ENCODE data around the gene EZR.

The EZR gene

DNA sequence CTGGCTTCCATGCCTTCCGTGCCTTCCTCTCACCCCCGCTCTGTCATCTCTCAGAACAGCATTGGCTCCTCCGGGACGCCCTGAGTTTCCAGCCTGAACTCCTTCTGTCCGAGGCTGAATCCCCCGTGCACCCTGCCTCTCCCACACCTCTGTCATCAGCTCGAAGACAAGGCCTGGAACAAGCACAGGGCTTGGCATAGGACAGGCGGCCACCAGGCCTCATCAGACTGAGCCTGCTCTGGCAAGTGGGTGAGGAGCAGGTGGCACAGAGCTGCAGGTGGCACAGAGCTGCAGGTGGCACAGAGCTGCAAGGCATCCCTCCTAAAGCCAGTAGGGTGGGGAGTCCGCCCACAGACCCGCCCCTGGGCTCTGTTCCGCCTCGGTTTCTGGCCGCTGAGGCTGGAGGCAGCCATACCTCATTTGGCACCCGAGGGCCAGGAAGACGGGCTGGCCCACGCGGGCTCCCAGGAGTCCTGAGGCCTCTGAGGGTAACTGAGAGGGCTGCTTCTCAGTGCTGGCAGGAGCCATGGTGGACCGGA, 60.2 kb downstream of the EZR start:
- DNase-seq = no peak

DNA sequence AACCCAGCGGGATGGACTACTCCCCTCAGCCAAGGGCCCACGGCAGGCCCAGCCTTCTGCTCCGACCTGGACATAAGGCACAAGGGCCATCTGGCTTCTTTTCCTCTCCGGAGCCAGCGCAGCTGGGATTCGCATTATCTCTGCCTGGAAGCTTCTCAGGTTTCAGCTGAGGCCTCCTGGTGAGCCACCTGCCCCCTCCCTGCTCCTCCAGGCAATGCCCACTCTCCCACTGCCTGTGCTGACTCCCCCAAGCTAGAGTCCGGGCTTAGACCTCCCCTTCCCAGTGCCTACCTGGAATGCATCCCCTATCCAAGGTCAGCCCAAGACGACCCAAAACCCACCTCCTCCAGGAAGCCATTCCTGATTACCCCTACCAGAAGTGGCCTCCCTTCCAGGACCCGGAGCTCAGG, 60.7 kb downstream of the EZR start:
- no peak for DNase-seq

DNA sequence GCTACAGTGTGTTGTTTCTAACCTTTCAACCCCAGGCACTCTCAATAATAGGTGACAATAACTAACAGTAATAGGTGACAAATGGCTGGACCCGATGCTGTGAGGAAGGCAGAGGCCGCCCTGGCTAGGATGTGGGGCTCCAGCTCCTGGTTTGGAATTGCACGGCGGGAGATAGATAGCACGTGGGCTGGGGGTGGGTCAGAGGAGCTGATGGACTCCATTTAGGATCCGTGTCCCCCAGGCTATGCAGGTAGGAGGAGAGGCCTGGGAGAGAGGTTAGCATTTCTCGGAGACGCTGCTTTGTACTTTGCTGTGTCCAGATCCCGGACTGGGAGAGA, 61.4 kb downstream of the EZR start:
- DNase-seq = no peak

DNA sequence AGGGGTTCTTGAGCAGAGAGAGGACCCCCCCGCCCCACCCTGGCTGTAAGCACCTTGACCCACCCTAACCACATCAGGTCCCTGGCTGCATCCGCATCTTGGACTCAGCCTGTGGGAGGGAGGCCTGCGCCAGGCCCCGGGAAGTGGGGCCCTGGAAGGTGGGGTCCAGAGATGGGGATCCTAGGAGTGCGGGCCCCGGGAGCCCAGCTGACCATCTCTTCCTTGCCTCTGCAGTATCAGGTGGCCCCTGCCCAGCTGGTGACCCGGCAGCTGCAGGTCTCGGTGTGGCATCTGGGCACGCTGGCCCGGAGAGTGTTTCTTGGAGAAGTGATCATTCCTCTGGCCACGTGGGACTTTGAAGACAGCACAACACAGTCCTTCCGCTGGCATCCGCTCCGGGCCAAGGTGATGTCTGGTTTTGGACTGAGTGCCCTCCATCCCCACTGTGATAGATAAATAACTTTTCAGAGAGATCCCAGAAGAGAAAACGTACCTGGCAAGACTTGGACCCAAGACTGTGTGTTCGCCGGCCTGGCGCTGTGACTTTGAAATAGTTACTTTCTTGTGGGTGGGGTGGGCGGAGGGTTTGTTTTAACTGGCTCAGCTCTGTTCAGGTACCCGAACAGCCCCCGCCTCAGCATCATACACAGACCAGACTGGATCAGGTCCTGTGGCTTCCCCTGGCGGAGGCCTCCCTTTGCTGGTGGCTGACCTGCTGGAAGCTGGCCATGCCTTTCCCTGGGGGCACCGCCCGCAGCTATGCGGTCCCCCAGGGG, 62.0 kb downstream of the EZR start:
- DNase-seq = no peak

DNA sequence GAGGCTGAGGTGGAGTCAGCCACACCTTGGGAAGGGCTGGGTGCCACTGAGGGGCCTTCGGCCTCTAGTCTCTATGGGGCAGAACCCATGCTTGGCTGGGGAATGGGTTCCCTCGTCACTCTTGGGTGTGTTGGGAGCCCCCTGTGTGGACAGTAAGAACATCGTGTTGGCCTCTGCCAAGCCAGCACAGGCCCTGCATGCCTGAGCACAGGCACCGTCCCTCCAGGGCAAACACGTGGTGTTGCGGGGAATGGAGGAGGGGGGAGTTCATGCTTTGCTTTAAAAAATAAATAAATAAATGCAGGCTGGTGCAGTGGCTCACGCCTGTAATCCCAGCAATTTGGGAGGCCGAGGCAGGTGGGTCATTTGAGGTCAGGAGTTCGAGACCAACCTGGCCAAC, 63.0 kb downstream of the EZR start:
- no peak for DNase-seq

DNA sequence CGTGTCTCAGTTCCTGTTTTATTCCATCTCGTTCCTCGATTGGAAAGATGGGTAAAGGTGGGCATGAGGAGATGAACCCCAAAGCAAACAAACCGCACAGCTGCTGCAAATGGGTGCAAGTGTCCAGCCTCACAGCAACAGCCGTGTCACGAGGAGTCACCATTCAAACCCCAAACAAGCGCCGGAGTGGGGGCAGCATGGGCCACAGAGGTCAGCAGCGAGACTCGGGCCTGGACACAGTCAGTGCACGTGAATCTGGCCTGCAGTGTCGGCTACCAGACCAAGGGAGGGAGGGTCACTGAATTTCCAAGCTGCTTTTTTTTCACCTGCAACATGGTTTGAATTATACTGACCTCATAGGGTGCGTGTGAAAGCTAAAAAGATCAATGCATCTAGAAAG, 63.5 kb downstream of the EZR start:
- no peak for DNase-seq

DNA sequence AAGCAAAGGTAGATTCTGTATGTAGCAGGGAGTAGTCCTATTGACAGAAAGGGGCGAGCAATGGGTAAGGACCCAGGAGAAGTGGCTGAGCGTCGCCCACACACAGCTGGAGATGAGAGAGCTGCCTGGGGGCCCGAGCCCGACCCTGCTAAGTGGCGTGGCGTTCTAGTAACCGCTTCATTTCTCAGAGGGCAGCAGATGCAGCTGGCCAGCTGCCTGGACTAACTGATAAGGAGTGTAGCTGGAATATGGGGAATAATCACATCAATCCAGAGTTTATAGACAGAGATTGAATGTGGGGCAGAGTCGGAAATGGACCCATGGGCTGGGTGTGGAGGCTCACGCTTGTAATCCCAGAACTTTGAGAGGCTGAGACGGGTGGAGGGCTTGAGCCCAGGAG, 64.4 kb downstream of the EZR start:
- no peak for DNase-seq

DNA sequence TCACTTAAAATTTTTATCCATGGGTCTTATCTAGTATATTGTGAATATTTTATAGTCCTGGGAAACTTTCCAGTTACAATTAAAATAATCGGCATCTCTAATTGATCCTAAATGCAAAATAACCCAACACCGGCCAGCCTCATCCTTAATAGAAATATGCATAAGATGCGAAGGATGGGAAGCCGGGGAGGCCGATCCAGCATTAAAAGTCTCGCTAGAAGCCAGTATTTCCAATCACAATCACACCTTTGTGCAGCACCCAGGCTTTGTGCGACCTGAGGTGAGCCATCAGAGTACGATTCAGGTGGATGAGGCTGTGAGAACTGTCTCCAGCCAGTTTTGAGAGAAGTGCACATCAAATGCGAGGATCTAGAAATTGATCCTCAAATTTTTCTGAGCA, 65.4 kb downstream of the EZR start:
- DNase-seq = no peak

DNA sequence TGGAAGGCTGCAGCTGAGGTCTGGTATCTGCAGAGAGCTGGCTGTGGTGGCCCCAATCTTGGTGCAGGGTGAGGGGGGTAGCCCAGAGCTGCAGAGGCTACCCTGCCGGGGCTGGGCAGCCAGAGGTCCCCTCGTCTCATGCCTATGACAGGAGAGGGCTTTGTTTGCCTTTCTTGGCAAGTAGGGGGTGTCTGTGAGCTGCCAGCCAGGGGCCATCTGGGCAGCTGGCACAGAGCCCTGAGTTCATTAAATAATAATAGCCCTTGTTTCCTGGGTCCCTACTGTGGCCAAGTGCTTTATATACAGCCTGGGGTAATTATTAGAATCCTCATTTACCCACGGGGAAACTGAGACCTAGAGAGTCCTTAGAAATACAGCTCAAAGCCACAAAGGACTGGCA, 66.6 kb downstream of the EZR start:
- no peak for DNase-seq

DNA sequence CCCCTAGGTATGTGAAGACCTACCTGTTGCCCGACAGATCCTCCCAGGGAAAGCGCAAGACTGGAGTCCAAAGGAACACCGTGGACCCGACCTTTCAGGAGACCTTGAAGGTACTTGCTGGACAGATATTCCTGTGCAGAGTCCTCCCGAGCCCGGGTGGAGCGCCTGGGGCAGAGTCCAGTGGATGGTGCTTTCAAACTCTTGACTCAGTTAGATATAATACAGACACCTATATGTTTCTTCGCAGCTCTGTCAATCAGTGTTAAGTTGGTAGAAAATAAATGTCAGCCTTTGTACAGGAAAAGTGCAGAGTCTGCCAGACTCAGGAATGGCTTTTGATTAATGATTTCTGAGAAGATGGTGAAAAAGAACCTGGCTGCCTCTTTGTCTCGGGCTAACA, 67.2 kb downstream of the EZR start:
- no peak for DNase-seq

DNA sequence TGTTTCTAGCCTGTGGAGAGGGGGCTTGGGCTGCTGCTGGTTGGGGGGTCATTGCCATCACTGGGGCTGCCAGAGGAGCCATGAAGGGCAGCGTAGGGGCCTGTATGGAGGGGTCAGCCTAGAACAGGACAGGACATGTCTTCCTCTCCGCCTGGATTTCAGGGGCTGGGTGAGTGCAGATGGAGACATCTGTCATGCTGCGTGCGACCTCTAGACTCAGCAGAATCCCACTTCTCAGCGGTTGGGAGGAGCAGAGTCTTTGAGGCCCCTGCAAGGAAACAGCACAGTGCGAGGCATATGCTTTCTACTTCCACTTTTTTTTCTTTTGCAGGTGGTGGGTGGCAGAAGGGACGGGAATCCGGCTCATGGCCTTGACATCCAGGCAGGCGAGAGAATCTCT, 67.9 kb downstream of the EZR start:
- DNase-seq = no peak

DNA sequence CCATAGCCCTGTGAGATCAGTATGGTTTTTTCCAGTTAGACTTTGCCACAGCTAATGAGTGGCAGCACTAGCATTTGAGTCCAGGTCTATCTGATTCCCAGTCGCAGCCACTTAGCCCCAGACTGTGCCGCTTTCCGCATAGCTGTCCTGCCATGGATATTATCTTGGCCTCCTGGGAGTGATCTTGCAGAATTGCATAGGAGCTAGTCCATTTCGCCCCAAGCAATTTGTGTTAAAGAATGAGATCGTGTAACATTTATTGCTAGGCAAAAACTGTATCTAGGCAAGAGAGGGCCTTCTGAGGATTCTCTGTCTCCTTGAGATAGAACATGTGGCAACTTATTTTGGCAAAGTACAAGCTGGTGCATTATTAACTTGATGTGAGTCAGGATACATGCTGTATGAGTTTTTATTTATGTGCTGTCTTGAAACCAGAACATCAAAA, 74.2 kb downstream of the EZR start:
- DNase-seq = no peak

DNA sequence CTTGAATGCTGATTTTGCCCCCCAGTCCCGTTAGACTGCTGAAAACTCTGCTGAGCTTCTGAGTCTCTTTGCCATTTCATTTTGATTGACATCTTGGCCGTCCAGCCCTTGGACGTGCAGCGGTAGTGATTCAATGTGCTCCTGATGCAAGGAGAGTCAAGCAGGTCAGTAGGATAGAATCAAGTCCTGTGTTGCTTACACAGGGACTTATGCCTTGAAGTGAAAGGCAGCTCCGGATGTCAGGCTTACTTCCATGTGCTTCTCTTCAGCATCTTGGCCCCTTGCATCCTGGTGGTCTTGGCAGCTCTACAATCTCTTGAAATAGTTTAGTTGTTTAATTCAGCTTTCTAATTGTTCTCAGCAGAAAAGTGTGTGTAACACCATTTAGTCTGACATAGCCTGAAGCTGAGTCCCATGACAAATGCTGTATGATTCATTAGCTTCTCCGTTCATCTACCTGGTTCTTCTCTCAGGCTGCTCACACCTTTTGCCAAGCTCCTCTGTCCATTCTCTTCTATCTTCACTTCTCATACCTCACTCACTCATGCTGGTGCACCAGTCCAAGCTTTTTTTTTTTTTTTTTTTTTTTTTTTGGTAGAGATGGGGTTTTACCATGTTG, 76.0 kb downstream of the EZR start:
- DNase-seq = no peak

DNA sequence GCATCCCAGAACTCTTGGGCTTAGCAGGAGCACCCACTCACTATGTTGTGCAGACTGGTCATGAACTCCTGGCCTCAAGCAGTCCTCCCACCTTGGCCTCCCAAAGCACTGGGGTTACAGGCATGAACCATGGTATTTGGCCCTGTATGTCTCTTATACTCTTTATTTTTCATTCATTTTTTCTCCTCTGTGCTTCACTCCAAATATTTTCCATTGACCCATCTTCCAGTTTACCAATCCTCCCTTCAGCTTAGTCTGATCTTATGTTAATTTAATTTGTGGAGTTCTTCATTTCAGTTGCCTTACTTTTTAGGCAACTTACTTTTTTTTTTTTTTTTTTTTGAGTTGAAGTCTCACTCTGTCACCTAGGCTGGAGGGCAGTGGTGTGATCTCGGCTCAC, 79.5 kb downstream of the EZR start:
- DNase-seq = no peak

DNA sequence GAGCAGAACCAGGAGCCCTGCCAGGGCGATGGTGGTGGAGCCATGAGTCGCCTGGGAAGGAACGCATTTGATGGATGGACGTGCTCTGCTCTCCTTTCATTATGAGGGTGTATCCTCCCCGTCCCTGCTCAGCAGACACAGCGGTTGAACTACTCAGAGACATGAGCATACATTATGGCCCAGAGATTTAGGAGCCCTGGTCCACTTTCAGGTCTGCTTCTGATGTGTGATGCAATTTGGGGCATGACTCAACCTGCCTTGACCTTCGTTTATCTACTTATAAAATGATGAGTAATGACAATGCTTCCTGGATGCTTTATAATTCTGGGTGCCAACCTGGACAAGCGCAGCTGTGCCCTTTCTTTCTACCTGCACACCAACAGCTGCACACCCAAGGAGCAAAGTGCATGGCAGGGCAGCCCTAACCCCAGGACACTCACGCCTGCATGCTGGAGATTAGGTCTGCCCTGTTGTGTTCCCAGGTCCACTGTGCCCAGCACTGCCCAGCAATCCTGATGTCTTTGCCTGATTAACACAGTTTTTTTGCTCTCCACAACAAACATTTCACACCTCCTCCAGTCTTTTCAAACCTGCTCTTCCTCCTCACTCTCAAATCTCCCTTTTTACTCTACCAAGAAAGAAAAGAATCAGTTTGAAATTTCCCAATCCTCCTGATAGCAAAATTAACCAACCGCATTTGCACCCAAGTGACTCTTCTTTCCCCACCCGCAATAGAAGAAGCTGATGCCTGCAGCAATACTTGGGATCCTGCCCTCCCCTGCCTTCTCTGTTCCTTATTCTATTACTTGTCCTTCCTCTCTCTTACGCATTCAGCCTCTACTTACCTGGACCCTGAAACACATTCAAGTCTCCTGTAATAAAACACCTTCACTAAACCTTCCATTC, 81.2 kb downstream of the EZR start:
- no peak for DNase-seq

DNA sequence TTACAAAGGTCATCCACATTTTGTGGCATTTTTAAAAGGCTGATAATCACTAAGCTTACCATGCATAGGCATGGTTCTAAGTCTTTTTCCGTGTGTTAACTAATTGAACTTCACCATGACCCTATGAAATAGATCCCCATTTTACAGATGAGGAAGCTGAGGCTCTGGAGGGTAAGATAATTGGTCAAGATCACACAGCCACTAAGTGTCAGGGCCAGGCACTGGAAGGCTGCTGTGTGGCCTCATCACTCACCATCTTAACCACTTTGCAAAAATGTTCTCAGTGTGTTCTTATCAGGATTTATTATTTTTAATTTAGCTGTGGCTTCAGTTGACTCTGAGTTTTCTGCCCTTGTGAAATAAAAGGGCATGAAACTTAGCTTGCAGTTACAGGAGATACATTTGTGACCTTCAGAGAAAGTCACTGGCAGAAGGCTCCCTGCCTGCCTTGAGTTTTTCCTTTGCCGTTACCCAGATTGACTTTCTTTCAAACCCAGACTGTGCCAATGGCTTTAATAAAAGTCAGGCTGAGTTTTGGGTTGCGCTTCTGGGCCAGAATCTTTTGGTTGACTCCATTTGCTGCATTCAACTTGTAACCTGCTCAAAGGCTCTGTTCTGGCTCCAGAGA, 82.0 kb downstream of the EZR start:
- DNase-seq = no peak

DNA sequence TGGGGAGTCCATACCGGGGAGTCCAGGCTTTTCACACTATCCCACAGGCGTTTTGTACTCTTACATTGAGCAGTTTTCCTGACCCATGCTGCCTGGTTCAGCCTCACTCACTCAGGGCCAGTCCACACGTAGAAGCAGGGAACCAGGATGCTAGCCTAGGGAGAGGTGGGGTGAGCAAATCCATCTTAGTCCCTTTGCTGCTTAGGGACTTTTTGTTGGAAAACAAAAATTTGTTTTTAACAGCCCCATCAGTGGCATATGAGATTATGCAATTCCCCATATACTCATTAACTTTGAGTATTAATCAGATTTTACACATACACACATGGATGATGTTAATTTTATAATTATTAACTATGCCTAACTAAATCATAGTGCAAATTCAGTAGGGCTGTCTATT, 84.2 kb downstream of the EZR start:
- no peak for DNase-seq

DNA sequence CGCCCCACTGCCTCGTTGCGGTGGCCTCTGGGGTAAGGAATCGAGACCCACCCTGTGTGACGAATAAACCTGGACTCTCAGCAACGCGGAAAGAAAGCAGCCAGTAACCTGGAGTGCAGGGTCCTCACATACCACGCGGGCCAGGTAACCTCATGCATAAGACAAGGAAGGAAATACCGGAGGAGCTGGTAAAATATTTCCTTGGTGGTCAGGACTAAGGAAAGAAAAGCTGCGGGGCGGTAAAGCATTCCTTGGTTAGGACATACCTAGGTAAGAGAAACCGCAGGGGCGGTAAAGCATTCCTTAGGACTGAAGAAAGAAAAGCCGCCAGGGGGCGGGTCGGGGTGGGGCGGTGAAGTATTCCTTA, 88.6 kb downstream of the EZR start:
- DNase-seq = no peak

DNA sequence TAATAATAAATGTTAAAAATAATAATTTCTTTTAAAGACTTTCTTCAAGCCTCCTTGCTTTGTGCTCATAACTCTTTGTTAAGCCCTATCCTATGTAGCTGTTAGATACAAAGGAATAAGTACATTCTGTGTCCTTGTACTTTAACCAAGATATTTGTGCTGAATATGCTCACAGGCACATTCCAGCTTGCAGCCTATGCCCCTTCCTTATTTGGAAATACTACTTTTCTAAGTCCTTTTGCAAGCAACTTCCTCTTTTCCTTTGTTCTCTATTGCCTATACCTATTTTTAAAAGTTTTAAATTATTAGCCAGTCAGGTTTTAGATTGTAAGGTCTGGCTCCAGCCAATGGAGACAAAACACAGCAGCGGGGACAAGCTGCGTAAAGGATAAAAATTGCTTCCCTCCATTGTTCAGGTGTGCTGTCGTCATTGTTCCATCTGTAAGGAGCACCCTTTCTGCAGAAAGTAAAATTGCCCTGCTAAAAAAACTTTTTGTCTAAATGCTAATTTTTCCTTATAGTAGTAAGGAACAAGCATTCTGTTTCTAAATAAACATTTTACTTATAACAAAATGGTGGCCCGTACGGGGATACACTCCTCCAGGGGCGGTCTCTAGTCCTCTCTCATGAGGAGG, 89.1 kb downstream of the EZR start:
- DNase-seq = no peak

DNA sequence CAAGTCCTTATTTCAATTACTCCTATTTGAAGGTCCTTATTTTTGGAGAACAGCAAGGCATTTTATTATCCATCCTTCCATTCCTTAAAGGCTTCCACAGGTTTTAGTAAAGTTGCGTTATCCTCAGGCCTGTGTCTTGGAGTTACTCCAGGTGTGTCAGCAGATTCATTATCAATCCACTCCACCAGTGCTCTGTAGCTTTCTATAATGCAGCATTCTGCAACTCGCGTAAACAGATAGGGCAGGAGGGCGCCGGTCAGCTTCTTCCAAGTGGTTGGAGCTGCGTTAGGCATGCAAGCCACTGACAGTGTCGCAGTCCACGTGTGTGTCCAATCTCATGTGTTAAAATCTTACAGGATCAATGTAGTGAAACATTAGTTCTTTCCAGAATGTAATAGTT, 93.5 kb downstream of the EZR start:
- no peak for DNase-seq

DNA sequence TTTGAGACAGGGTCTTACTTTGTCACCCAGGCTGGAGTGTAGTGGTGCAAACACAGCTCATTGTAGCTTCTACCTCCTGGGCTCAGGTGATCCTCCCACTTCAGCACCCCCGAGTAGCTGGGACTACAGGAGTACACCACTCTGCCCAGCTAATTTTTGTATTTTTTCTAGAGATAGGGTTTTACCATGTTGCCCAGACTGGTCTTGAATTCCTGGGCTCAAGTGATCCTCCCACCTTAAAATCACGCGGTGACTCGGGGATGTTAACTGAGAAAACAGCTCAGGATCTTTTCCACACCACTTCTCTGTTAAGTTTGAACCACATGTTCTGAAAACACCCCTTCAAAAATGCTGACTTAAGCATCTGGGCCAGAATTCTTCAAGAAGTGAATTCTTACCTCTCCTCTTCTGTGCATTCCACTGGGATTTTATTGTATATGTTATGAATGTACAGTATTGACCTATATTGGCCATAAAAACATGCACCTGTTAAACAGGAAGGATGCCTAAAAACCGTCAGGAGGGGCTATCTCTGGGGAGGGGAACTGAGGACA, 96.9 kb downstream of the EZR start:
- no peak for DNase-seq

DNA sequence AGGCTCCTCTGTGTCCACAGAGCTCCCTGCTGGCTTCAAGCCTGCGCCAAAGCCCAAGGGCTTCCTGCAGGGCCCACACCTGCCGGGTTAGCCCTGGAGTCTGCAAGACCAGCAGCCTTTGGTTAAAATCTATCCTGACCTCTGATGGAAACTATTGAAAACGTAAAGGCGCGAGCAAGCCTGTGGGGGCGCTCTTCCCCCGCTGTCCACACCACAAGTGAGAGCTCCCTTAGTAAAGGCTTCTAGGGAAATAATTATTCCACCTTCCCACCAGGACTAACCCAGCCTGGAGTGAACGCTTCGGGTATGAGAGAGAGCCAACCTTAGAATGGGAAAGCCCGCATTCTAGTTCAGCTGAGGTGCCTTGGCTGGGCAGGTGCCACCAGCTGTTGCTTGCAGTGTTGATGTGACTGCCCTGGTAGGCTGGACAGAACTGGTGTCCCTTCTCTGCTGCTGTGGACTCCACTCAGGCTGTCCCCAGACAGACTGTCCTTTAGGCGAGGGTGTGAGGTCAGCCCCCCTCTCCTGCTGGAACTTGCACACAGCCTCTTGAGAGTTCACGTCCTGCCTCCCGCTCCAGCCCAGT, 100.6 kb downstream of the EZR start:
- no peak for DNase-seq
